GM18861 (cell line): ENCODE results near the gene ETFA.

Experiments
- ATAC-seq: cut with Tn5 transposase; IDR thresholded peaks from one replicate; pipeline ENCODE4 v1.9.1; 2021; ENCODE audit not compliant: unreplicated experiment

Gene ETFA

GRCh38 chr15:76340803-76341365 lies 29.6 kb upstream of the ETFA start:
- ATAC-seq, result no peak

GRCh38 chr15:76340198-76340802 lies 29.0 kb upstream of the ETFA start:
- no peak for ATAC-seq

GRCh38 chr15:76339305-76340197 lies 28.3 kb upstream of the ETFA start:
- no peak for ATAC-seq

- ATAC-seq, result no peak
Measured at GRCh38 chr15:76338486-76339304, 27.4 kb upstream of the ETFA start.

- ATAC-seq, result no peak
Measured at GRCh38 chr15:76337696-76338485, 26.6 kb upstream of the ETFA start.

- ATAC-seq, result no peak
Measured at GRCh38 chr15:76337059-76337695, 25.9 kb upstream of the ETFA start.

GRCh38 chr15:76336254-76337058 lies 25.2 kb upstream of the ETFA start, which contains the start of gene ISL2:
TSS of gene ISL2 (plus strand) at chr15:76336773. CDS start at chr15:76336884, 111 bp downstream.
- no peak for ATAC-seq

- no peak for ATAC-seq
Measured at GRCh38 chr15:76335307-76336253, 24.3 kb upstream of the ETFA start.

GRCh38 chr15:76334438-76335306 lies 23.4 kb upstream of the ETFA start:
- ATAC-seq, result no peak

- ATAC-seq, result no peak
Measured at GRCh38 chr15:76333720-76334437, 22.6 kb upstream of the ETFA start.

GRCh38 chr15:76333309-76333708 lies 22.0 kb upstream of the ETFA start:
- ATAC-seq, result no peak

- ATAC-seq, result no peak
Measured at GRCh38 chr15:76332796-76333195, 21.5 kb upstream of the ETFA start.

GRCh38 chr15:76330080-76330680 lies 18.9 kb upstream of the ETFA start:
- no peak for ATAC-seq

- ATAC-seq, result no peak
Measured at GRCh38 chr15:76328958-76329357, 17.7 kb upstream of the ETFA start.

GRCh38 chr15:76328106-76328696 lies 16.9 kb upstream of the ETFA start:
- ATAC-seq, result no peak
